OCI-LY3 (cell line): ENCODE data around the gene ARHGAP12.

ENCODE experiments used
- H2AFZ ChIP-seq: fragments of 200-600, 300-600 bp; shearing (Covaris generic); 2 replicates; pipeline ENCODE4 v1.6.0; 2014; ENCODE audit warnings: antibody characterized with exemption, low read depth, low read length
- H3K27ac ChIP-seq: fragments of 200-600, 300-600 bp; sonication (generic); 2 replicates; pipeline ENCODE4 v1.5.1; 2014; ENCODE audit warnings: mild to moderate bottlenecking, low read length, moderate library complexity, mixed read lengths
- H3K27me3 ChIP-seq: fragments of 200-600, 300-600 bp; sonication (generic); 2 replicates; pipeline ENCODE4 v1.6.1; 2014; ENCODE audit warnings: low read depth, low read length, mixed read lengths
- H3K36me3 ChIP-seq: fragments of 200-600, 300-600 bp; sonication (generic); replicated peaks from 2 replicates; pipeline ENCODE3; 2014; ENCODE audit warnings: low read depth, low read length, mixed read lengths
- H3K4me1 ChIP-seq: fragments of 300-600, 200-600 bp; sonication (generic); 2 replicates; pipeline ENCODE4 v1.6.1; 2014; ENCODE audit warnings: low read length, mixed read lengths
- H3K4me2 ChIP-seq: fragments of 200-600, 300-600 bp; sonication (generic); 2 replicates; pipeline ENCODE4 v1.6.1; 2014; ENCODE audit warnings: low read length, mixed read lengths
- H3K4me3 ChIP-seq: fragments of 300-600, 200-600 bp; sonication (generic); 2 replicates; pipeline ENCODE4 v1.5.1; 2014; ENCODE audit warnings: antibody characterized with exemption, mild to moderate bottlenecking, low read length, moderate library complexity
- H3K79me2 ChIP-seq: fragments of 300-600, 200-600 bp; shearing (Covaris generic); 2 replicates; pipeline ENCODE4 v1.6.1; 2014; ENCODE audit warnings: mild to moderate bottlenecking, low read length, mixed read lengths
- H3K9ac ChIP-seq: fragments of 300-600, 200-600 bp; shearing (Covaris generic); 2 replicates; pipeline ENCODE4 v1.6.0; 2014; ENCODE audit warnings: mild to moderate bottlenecking, low read length, moderate library complexity
- H3K9me3 ChIP-seq: fragments of 200-600, 300-600 bp; shearing (Covaris generic); 2 replicates; pipeline ENCODE4 v1.6.1; 2014; ENCODE audit warnings: low read length, mixed read lengths; ENCODE audit not compliant: insufficient read depth
- H4K20me1 ChIP-seq: fragments of 200-600, 300-600 bp; sonication (generic); 2 replicates; pipeline ENCODE4 v1.6.1; 2016; ENCODE audit warnings: low read length, mixed read lengths; ENCODE audit not compliant: insufficient read depth
- CTCF ChIP-seq: fragments of 200-600, 300-600 bp; sonication (generic); IDR thresholded peaks from 2 replicates; pipeline ENCODE4 v1.5.1; 2014; ENCODE audit warnings: antibody characterized with exemption, low read length, low read depth
- EZH2phosphoT487 ChIP-seq: fragments of 200-600 bp; shearing (Covaris generic); IDR thresholded peaks from 2 replicates; pipeline ENCODE4 v1.6.1; 2018; ENCODE audit warnings: antibody characterized with exemption, mixed run types, low read depth

Gene ARHGAP12

GRCh38 chr10:31912898-31913850 is 15.5 kb downstream of the ARHGAP12 start:
- Histone ChIP-seq H3K27ac (no peak overlapping the region), H3K36me3 (no peaks in the 10 kb centered on the region), H3K4me3 (no peak overlapping the region), H2AFZ (no peak overlapping the region), H3K4me1 (no peaks in the 10 kb centered on the region), H3K79me2 (no peaks in the 10 kb centered on the region), H3K4me2 (no peak overlapping the region), H3K27me3 (no peaks in the 10 kb centered on the region), H3K9me3 (no peaks in the 10 kb centered on the region), H4K20me1 (no peaks in the 10 kb centered on the region), H3K9ac (no peak overlapping the region)
- TF ChIP-seq CTCF (no peak), EZH2phosphoT487 (no peak)

GRCh38 chr10:31912289-31912688 is 16.3 kb downstream of the ARHGAP12 start:
- no peaks in the 10 kb centered on the region for H3K79me2 ChIP-seq
- H3K36me3 ChIP-seq = no peaks in the 10 kb centered on the region
- no peaks in the 10 kb centered on the region for H4K20me1 ChIP-seq
- TF ChIP-seq EZH2phosphoT487 (no peak), CTCF (no peak)
- no peak overlapping the region for H2AFZ ChIP-seq
- no peak overlapping the region for H3K27ac ChIP-seq
- no peaks in the 10 kb centered on the region for H3K9me3 ChIP-seq
- H3K4me1 ChIP-seq = no peaks in the 10 kb centered on the region
- H3K4me3 ChIP-seq = no peak overlapping the region
- H3K4me2 ChIP-seq = no peak overlapping the region
- no peak overlapping the region for H3K9ac ChIP-seq
- H3K27me3 ChIP-seq = no peaks in the 10 kb centered on the region

GRCh38 chr10:31910016-31910415 is 18.6 kb downstream of the ARHGAP12 start:
- H3K4me3 ChIP-seq = no peak overlapping the region
- no peak overlapping the region for H3K27ac ChIP-seq
- no peak for TF ChIP-seq EZH2phosphoT487
- no peak for TF ChIP-seq CTCF
- H4K20me1 ChIP-seq = no peaks in the 10 kb centered on the region
- H3K27me3 ChIP-seq = no peaks in the 10 kb centered on the region
- no peak overlapping the region for H3K9ac ChIP-seq
- H2AFZ ChIP-seq = no peak overlapping the region
- no peaks in the 10 kb centered on the region for H3K4me1 ChIP-seq
- no peaks in the 10 kb centered on the region for H3K9me3 ChIP-seq
- no peak overlapping the region for H3K4me2 ChIP-seq
- no peaks in the 10 kb centered on the region for H3K36me3 ChIP-seq
- H3K79me2 ChIP-seq = no peaks in the 10 kb centered on the region

GRCh38 chr10:31908157-31908556 is 20.5 kb downstream of the ARHGAP12 start:
- H3K9ac ChIP-seq = no peak overlapping the region
- H3K4me3 ChIP-seq = no peak overlapping the region
- no peak overlapping the region for H2AFZ ChIP-seq
- H3K27ac ChIP-seq = no peak overlapping the region
- no peak for TF ChIP-seq EZH2phosphoT487
- TF ChIP-seq CTCF = no peak
- H3K27me3 ChIP-seq = no peaks in the 10 kb centered on the region
- no peaks in the 10 kb centered on the region for H3K4me1 ChIP-seq
- no peaks in the 10 kb centered on the region for H3K9me3 ChIP-seq
- no peaks in the 10 kb centered on the region for H3K79me2 ChIP-seq
- H3K4me2 ChIP-seq = no peak overlapping the region
- H3K36me3 ChIP-seq = no peaks in the 10 kb centered on the region
- H4K20me1 ChIP-seq = no peaks in the 10 kb centered on the region
